ENCODE data around the gene CENPT. TPM values are rescaled to one million over a fixed set of nuclear protein-coding genes. Genes with fewer than 3 reads are reported as not detected.

The CENPT gene
- total RNA-seq, 1 donor from 2014 or later: 82.9 TPM

DNA sequence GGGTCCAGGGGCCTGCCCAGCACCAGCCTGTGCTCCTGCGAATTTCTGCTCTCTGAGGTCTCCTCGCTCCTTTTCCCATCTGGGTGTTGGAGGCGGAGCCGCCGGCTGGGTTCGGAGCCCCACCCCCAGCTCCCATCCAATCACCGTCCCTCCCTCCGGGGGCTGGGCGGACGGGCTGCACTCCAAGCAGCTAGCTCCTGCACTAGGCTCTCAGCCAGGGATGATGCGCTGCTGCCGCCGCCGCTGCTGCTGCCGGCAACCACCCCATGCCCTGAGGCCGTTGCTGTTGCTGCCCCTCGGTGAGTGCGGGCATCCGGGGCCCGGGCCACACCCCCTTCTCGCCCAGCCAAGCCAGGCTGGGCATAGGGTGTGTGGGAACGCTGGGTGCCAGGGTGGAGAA lies 37.2 kb upstream of the CENPT start, which contains the start of gene NRN1L:
TSS of gene NRN1L (plus strand) at position 202 of the 400 bp plus-strand sequence. CDS start at position 221, 19 bp downstream.
- H3K4me3 Mint-ChIP-seq (ENCODE audit: unreplicated experiment): peak within 1 kb of the TSS; percentile 27
- peaks cover 7% of the 10 kb centered on the region for H3K4me1 Mint-ChIP-seq (ENCODE audit: unreplicated experiment)
- H3K9me3 Mint-ChIP-seq (ENCODE audit: unreplicated experiment): no peaks in the 10 kb centered on the region
- TF ChIP-seq, protein P1, sequence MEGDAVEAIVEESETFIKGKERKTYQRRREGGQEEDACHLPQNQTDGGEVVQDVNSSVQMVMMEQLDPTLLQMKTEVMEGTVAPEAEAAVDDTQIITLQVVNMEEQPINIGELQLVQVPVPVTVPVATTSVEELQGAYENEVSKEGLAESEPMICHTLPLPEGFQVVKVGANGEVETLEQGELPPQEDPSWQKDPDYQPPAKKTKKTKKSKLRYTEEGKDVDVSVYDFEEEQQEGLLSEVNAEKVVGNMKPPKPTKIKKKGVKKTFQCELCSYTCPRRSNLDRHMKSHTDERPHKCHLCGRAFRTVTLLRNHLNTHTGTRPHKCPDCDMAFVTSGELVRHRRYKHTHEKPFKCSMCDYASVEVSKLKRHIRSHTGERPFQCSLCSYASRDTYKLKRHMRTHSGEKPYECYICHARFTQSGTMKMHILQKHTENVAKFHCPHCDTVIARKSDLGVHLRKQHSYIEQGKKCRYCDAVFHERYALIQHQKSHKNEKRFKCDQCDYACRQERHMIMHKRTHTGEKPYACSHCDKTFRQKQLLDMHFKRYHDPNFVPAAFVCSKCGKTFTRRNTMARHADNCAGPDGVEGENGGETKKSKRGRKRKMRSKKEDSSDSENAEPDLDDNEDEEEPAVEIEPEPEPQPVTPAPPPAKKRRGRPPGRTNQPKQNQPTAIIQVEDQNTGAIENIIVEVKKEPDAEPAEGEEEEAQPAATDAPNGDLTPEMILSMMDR (IDR thresholded peaks at IDR 0.05; ENCODE audit: unreplicated experiment): no peak
- H3K27ac Mint-ChIP-seq (ENCODE audit: unreplicated experiment): no peak within 1 kb of the TSS
- peak; percentile 72 for DNase-seq (ENCODE audit: low spot score)
- peaks cover 4% of the 10 kb centered on the region for H3K27me3 Mint-ChIP-seq (ENCODE audit: unreplicated experiment)
- H3K36me3 Mint-ChIP-seq (ENCODE audit: low read depth, unreplicated experiment): peaks cover 29% of the 10 kb centered on the region

DNA sequence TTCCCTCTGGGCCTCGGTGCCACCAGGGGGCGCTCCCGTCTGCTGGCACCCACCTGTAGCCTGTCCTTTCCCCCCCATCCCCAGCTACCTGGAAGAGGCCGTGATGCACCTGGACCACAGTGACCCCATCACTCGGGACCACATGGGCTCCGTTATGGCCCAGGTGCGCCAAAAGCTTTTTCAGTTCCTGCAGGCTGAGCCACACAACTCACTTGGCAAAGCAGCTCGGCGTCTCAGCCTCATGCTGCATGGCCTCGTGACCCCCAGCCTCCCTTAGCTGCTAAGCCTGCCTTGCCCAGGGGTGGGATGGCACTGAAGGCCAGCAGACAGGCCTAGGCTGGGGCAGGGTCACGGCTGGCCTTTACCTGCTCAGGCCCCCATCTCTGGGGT lies 36.4 kb upstream of the CENPT start:
- no peak overlapping the region for H3K4me3 Mint-ChIP-seq (ENCODE audit: unreplicated experiment)
- H3K4me1 Mint-ChIP-seq (ENCODE audit: unreplicated experiment): peaks cover 7% of the 10 kb centered on the region
- peaks cover 4% of the 10 kb centered on the region for H3K27me3 Mint-ChIP-seq (ENCODE audit: unreplicated experiment)
- H3K27ac Mint-ChIP-seq (ENCODE audit: unreplicated experiment): no peak overlapping the region
- H3K9me3 Mint-ChIP-seq (ENCODE audit: unreplicated experiment): no peaks in the 10 kb centered on the region
- peaks cover 38% of the 10 kb centered on the region for H3K36me3 Mint-ChIP-seq (ENCODE audit: low read depth, unreplicated experiment)
- TF ChIP-seq, protein P1 (IDR thresholded peaks at IDR 0.05; ENCODE audit: unreplicated experiment): peak; percentile 74
- peak; percentile 78 for DNase-seq (ENCODE audit: low spot score)

DNA sequence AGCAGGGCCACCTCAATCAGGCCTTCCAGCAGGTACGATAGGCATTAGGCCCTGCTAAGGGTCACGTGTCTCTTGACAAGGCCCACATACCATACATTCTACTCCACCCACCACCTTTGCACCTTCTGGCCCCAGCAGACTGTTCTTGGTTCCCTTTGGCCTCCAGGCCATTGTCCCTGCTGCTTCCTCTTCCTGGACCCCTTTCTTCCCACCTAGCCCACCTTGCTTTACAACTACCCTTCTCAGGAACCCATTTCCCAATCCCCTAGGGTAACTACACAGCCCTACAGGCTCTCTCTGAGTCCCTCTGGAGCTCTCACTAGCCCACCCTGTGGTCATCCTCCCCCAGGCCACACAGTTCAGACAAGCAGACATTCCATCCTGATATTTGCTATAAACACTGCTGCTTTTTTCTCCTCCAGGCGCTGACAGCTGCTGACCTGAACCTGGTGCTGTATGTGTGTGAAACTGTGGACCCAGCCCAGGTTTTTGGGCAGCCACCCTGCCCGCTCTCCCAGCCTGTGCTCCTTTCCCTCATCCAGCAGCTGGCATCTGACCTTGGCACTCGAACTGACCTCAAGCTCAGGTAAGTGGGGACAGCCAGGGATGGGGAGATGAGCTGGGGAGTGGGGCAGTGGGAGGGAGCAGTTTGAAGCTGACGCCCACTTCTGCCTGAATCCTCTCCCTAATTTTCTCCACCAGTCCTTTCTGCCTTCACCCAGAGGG lies 35.8 kb upstream of the CENPT start:
- peaks cover 43% of the 10 kb centered on the region for H3K36me3 Mint-ChIP-seq (ENCODE audit: low read depth, unreplicated experiment)
- TF ChIP-seq, protein P1 (IDR thresholded peaks at IDR 0.05; ENCODE audit: unreplicated experiment): no peak
- peak overlapping the region; percentile 83 for H3K4me3 Mint-ChIP-seq (ENCODE audit: unreplicated experiment)
- H3K27ac Mint-ChIP-seq (ENCODE audit: unreplicated experiment): no peak overlapping the region
- no peaks in the 10 kb centered on the region for H3K9me3 Mint-ChIP-seq (ENCODE audit: unreplicated experiment)
- H3K4me1 Mint-ChIP-seq (ENCODE audit: unreplicated experiment): peaks cover 7% of the 10 kb centered on the region
- no peak for DNase-seq (ENCODE audit: low spot score)
- peaks cover 4% of the 10 kb centered on the region for H3K27me3 Mint-ChIP-seq (ENCODE audit: unreplicated experiment)

DNA sequence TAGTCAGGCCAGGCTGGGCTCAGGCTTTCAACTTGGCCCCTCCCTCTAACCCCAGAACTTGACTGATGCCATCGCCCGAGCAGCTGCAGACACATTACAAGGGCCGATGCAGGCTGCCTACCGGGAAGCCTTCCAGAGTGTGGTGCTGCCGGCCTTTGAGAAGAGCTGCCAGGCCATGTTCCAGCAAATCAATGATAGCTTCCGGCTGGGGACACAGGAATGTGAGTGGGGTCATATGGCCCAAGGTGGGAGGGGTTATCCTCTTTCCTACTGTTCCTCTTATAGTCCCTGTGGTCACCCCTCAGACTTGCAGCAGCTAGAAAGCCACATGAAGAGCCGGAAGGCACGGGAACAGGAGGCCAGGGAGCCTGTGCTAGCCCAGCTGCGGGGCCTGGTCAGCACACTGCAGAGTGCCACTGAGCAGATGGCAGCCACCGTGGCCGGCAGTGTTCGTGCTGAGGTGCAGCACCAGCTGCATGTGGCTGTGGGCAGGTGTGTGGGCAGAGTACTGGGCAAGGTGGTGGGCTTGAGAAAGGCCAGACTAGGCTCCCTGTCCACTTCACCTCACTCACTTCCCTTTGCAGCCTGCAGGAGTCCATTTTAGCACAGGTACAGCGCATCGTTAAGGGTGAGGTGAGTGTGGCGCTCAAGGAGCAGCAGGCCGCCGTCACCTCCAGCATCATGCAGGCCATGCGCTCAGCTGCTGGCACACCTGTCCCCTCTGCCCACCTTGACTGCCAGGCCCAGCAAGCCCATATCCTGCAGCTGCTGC lies 35.1 kb upstream of the CENPT start:
- DNase-seq (ENCODE audit: low spot score): no peak
- Mint-ChIP-seq H3K4me3 (ENCODE audit: unreplicated experiment) (no peak overlapping the region), H3K4me1 (ENCODE audit: unreplicated experiment) (peaks cover 7% of the 10 kb centered on the region), H3K36me3 (ENCODE audit: low read depth, unreplicated experiment) (peaks cover 50% of the 10 kb centered on the region), H3K27me3 (ENCODE audit: unreplicated experiment) (peaks cover 4% of the 10 kb centered on the region), H3K27ac (ENCODE audit: unreplicated experiment) (no peak overlapping the region), H3K9me3 (ENCODE audit: unreplicated experiment) (no peaks in the 10 kb centered on the region)
- TF ChIP-seq, protein P1 (IDR thresholded peaks at IDR 0.05; ENCODE audit: unreplicated experiment): no peak
